GM18951 (cell line): ENCODE results near the gene LPAR1.

Experiments used
- POLR2A ChIP-seq: IDR thresholded peaks from 4 replicates; pipeline ENCODE4 v1.6.1; 2011; ENCODE audit warnings: mild to moderate bottlenecking; ENCODE audit not compliant: insufficient read length, insufficient read depth; ENCODE audit errors: extremely low read depth
- in situ Hi-C: fragments of 300-500 bp; cut with MboI; formaldehyde crosslinking; loops from one replicate; pipeline ENCODE4 v1.12.0; 2022; ENCODE audit warnings: low sequenced_read_pairs, mixed read lengths, inconsistent platforms; ENCODE audit not compliant: unreplicated experiment

The LPAR1 gene, protein sequence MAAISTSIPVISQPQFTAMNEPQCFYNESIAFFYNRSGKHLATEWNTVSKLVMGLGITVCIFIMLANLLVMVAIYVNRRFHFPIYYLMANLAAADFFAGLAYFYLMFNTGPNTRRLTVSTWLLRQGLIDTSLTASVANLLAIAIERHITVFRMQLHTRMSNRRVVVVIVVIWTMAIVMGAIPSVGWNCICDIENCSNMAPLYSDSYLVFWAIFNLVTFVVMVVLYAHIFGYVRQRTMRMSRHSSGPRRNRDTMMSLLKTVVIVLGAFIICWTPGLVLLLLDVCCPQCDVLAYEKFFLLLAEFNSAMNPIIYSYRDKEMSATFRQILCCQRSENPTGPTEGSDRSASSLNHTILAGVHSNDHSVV

DNA sequence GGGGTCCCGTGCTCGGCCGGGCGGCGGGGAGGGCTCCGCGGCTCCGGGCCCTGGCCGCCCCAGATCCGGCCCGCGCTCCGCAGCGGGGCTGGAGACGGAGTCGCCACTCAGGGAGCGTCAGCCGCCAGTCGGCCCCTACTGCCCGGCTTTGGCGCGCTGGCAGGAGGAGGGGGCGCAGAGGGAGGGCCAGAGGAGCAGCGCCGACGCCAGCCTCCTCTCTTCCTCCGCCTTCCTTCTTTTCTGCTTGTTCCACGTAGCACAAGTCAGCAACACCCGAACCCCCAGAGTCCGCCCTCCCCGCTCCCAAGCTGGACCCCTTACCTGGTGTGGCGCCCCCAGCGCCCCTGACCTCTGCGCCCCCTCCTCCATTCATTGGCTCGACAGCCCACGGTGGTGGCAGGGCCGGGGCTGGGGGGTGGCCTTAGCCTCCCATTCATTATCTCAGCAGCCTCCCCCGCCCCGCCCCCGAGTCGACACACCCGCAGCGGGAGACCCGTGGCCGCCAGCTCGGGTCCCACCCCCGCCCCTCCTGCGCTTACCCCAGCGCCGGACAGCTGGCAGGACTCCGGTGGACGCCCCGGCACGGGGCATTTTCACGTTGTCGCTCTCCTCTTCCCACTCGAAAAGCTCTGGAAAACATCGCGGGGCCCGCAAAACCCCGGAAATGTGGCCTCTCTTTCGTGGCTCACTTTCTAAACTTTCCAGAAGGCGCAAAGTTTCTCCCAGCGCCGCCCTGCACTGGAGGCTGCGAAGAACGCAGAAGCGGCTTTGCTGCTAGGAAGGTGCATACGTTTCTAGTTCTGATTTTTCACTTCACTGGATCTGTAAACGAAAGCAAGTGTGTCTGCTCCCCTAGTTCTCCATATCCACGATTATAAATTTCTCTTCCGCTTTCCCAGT is at the start of gene LPAR1:
TSS of gene LPAR1 (minus strand) at position 140 of the 900 bp plus-strand sequence. CDS start 66,353 bp downstream, outside the sequence.
- no peak for TF ChIP-seq POLR2A
- in situ Hi-C loops = loop anchor here (25.0 kb wide), 1 partner anchor 249 kb away; no protein-coding TSS in a partner anchor

DNA sequence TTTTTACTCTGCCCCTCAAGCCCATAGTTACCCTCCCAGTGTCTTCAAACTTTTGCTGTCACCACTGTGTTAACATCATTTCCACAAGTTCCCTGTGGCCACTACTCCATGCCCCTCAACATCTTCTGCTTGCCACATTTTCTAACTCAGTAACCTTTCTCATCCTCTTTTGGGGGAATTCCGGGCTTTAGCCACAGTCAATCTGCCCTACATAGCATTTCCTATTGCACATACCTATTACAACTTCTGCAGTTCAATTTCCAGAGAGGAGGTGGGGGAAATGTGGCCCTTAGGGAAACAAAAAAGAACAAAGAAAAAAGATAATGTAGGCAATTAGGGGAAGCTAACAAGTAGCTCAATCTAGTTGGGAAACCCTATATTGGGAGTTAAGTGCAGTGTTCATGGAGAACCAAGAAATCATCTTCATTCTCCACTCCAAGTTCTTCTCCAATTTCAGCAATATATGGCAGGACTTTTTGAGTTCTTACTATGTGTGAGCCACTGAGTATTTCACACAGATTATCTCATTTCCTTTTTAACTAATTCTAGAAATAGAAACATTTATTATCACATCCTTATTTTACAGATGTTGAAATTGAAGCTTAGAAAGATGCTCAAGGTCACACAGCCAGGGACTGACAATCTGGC is 40.2 kb upstream of the LPAR1 start:
- TF ChIP-seq POLR2A = no peak
- in situ Hi-C loops = no loop called here

DNA sequence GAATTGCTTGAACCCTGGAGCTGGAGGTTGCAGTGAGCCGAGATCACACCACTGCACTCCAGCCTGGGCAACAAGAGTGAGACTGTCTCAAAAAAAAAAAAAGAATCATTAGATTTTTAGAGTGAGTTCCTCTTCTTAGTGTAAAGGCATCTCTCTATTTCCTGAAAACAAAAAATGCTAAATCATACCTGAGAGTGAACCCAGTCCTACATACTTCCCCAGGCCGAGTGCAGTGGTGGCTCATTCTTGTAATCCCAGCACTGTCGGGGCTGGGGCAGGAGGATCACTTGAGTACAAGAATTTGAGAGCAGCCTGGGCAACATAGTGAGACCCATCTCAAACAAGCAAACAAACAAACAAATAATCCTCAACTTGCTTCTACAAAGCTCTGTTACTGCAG is 38.2 kb upstream of the LPAR1 start:
- in situ Hi-C loops = no loop called here
- TF ChIP-seq POLR2A = no peak

DNA sequence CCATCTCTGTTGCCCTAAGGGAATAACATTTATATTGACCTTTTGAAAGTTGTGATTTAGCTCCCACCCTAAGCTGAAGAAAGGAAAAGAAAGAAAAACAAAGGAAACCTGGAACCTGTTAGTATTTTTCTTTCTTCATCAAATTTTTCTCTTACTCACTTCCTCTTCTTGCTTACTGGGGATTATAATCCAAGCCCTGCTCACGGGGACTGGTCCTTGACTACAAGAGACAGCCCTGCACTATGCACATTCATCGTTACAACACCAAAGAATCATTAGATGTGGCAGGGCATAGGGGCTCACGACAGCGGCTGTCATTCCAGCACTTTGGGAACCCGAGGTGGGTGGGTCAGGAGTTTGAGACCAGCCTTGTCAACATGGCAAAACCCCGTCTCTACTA is 37.8 kb upstream of the LPAR1 start:
- in situ Hi-C loops = no loop called here
- TF ChIP-seq POLR2A = no peak

DNA sequence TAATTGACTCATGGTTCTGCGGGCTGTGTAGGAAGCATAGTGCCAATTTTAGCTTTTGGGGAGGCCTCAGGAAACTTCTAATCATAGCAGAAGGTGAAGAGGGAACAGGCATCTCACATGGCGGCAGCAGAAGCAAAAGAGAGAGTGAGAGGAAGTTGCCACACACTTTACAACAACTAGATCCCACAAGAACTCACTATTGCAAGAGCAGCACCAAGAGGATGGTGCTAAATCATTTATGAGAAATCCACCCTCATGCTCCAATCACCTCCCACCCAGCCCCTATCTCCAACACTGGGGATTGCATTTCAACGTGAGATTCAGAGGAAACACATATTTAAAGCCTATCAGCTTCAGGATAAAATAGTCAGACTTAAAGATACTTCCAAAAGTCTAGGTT is 36.1 kb upstream of the LPAR1 start:
- TF ChIP-seq POLR2A = no peak
- in situ Hi-C loops = no loop called here

DNA sequence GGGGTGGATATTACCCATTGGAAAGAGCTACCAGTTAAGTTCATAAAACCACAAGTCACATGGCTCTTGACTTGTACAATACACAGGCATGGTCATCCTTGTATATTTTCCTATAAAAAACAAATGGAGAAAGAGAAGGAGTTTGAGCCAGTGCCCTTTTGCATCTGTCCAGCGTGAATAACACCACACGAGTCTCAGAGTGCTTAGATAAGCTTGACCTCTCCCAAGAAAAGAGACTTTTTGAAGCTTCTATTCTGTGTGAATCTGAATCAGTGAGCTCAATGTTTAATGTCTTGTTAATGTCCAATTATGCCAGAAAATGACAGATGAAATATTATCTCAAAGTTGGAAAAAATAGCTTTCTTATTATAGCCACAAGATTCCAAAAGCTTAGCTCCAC is 30.9 kb upstream of the LPAR1 start:
- no peak for TF ChIP-seq POLR2A
- in situ Hi-C loops = no loop called here

DNA sequence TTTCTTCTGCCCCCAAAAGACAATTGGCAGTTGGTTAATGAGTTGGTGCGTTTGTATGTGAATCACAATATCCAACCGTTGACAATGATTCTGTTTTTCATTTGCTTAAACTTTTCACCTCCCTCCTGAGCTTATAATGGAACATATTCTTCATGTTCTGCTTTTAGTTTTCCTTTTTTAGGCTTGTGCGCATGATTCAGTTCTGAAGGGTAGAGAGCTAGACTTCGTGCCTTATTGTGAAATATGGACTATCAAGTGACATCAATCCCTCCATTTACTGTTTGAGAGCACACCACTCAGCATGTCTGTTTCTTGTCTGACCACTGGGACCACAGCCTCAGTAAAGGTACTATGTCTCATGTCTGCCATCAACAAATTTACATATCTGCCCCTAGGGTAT is 30.5 kb upstream of the LPAR1 start:
- in situ Hi-C loops = no loop called here
- no peak for TF ChIP-seq POLR2A

DNA sequence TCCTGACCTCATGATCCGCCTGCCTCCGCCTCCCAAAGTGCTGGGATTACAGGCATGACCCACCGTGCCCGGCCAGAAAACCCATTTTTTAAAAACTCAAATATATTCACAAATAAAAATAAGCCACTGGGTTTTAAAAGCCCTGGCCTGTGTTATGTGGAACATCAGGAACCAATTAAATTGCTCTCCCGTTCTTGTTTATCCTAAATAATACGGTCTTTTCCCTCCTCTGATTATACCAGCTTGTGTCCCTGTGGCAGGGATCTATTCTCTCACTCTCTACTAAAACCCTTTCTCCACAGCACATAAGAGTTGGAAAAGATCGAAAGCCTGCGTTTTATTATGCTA is 30.1 kb upstream of the LPAR1 start:
- no peak for TF ChIP-seq POLR2A
- in situ Hi-C loops = no loop called here

DNA sequence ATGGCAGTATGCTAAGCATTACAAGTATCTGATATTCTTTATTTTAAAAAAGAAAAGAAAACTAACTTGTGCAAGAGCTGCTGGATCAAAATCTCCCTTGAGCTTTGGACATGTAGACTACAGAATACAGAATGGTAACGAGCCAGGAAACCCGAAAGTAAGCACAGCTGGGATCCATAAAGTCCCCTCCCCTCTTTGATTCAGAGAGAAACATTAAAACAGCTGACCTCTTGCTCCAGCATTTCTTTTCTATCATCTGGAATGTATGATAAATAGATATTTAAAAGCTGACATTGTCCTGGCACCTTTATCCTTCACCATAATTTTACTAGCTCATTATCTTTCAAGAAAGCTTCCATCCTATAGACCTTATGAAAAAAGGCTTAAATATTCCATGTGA is 28.2 kb upstream of the LPAR1 start:
- no peak for TF ChIP-seq POLR2A
- in situ Hi-C loops = no loop called here

DNA sequence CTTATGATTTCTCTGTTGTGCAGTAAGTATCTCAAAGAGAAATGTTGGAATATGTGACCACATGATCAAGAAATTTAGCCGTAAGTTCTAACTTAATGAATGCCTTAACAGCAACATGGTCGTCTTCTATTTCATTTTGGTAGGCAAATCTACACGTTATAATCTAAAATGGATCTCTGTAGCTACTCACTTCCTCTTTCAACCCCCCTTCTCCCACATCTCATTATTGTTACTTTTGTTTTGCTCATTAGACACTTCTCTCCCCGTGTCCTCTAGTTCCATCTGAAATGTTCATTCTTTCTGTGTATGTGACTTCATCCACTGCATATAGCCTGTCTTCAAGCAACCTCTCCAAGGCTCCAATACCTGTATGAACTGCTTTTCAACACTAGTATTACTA is 27.1 kb upstream of the LPAR1 start:
- TF ChIP-seq POLR2A = no peak
- in situ Hi-C loops = no loop called here

DNA sequence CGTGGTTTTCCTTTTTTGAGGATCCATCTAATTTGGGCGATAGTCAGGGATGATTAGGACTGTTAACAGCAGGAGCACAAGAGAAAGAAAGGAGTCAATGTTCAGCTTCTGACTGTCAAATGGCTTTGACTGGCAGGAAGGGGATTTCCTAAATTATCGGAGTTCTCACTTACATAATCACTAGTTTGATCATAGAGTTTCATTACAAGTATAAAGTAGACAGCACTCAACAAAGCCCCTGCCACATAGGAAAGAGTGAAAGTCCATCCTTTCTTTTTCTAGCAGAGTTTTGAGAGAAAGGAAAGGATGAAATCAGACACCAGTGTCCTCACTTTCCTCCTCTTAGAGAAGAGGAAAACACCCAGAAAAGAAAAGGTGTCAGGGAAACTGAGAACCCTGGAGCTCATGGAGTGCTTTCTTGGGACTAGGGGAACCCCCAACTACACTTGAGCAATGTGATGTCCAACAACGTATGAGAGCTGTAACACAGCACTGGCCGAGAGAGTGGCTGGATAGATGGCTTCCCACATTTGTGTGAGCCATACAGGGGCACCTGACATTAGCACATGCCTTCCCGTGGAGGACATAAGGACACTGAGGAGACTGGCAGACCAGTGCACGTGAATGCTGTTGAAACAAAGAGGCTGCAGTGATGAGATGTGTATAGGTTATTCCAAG is 26.0 kb upstream of the LPAR1 start:
- in situ Hi-C loops = no loop called here

DNA sequence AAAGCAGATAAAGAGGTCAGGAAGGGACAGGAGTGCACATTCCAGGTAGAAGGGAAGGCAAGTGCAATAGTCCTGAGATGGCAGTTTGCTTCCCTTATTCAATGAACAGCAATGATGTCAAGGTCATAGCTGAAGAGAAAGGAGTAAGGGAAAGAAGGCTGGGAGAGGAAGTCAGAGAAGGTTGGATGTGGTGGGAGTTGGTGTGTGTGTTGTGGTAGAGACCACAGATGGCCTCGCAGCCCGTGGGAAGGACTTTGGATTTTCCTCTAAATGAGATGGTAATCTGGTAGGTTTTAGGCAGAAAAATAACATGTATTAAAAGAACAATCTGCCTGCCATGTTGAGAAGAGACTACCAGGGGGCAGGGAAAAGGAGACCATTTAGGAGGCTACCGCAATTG is 25.1 kb upstream of the LPAR1 start:
- no peak for TF ChIP-seq POLR2A
- in situ Hi-C loops = no loop called here

More for the DNA sequence above, 26.0 kb upstream of the LPAR1 start:
- TF ChIP-seq POLR2A = no peak

DNA sequence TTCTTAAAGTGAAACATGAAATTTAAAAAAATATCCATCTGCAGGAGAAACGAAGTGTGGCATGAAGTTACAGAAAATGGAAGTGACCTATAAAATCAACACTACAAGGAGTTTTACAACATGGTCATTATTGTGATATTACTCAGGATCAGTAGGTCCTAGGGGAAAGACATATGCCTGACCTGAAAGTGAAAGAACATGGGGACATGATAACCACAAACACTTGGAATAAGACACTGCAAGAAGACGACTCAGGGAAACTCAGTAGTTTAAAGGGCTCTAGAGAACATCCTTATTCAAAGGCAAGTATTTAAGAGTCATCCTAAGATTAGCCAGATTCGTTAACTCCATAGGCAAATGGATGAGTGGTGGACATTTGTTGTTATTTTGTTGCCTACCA is 19.9 kb upstream of the LPAR1 start:
- in situ Hi-C loops = no loop called here
- no peak for TF ChIP-seq POLR2A
